GM13976 (cell line): ENCODE results near the gene NUDT2.
"Not testable (repeated sequence)": the region's sequence is repeated elsewhere in the genome, so short reads cannot be mapped to it uniquely, and the experiment has no call there.

Experiments
- DNase-seq: peaks from one replicate; pipeline ENCODE4 v3.0.0; 2012; ENCODE audit warnings: low spot score
- CTCF ChIP-seq: IDR thresholded peaks from 2 replicates; pipeline ENCODE4 v1.5.1; 2012; ENCODE audit warnings: borderline replicate concordance, mild to moderate bottlenecking; ENCODE audit not compliant: insufficient read depth; ENCODE audit errors: extremely low read depth, missing control alignments, control extremely low read depth
- in situ Hi-C: fragments of 300-500 bp; cut with MboI; formaldehyde crosslinking; loops from one replicate; pipeline ENCODE4 v1.12.0; 2022; ENCODE audit warnings: low sequenced_read_pairs, mixed read lengths, inconsistent platforms; ENCODE audit not compliant: unreplicated experiment

NUDT2 gene

GRCh38 chr9:34363619-34364351 is 34.4 kb downstream of the NUDT2 start:
- in situ Hi-C loops, result no loop called here
- no peak for TF ChIP-seq CTCF
- DNase-seq, result no peak

- in situ Hi-C loops, result no loop called here
- no peak for DNase-seq
- no peak for TF ChIP-seq CTCF
Measured at GRCh38 chr9:34365282-34365681, 35.9 kb downstream of the NUDT2 start.

- no peak for TF ChIP-seq CTCF
- in situ Hi-C loops, result no loop called here
- no peak for DNase-seq
Measured at GRCh38 chr9:34366365-34366764, 37.0 kb downstream of the NUDT2 start.

- in situ Hi-C loops, result not testable (repeated sequence)
Measured at GRCh38 chr9:34367751-34368410, 38.5 kb downstream of the NUDT2 start.

DNA sequence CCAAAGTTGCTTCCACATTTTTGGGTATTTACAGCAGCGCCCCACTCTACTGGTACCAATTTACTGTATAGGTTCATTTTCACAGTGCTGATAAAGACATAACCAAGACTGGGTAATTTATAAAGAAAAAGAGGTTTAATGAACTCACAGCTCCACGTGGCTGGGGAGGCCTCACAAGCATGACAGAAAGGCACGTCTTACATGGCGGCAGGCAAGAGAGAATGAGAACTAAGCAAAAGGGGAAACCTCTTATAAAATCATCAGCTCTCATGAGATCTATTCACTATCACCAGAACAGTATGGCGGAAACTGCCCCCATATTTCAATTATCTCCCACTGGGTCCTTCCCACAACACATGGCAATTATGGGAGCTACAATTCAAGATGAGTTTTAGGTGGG is 39.4 kb downstream of the NUDT2 start:
- in situ Hi-C loops, result not testable (repeated sequence)

More at GRCh38 chr9:34367751-34368410, 38.5 kb downstream of the NUDT2 start:
- DNase-seq, result not testable (repeated sequence)

GRCh38 chr9:34369636-34370035 is 40.3 kb downstream of the NUDT2 start:
- in situ Hi-C loops, result no loop called here
- TF ChIP-seq CTCF, result no peak
- no peak for DNase-seq

More for the DNA sequence above, 39.4 kb downstream of the NUDT2 start:
- DNase-seq, result not testable (repeated sequence)

DNA sequence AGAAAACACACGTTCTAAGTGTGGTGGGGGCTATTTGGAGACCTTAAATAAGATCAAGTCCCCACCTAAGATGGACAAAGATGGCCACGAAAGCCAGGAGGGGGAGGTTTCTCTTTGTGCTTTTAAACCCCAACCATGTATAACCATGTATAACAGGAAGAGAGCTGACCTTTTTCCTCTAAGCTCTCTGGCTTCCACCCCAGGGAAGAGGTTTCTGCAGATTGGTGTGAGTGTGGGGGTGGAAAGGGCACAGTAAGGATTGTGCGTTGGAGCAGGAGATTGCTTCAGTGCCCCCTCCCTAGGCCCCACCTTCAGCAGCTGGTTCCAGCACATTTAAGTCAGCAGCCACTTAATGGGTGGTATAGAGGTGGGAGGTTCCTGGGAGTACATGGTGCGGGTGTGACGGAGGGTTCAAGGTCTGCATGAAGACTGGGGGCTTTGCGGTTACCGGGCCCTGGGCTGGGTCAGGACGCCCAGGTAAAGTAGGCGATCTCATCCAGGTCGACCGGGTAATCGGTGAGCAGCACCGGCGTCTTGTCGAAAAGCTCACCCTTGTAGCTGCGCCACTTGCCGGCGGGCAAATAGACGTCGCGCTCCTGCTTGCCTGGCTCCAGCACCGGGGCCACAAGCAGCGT is 41.1 kb downstream of the NUDT2 start:
- in situ Hi-C loops, result no loop called here
- no peak for TF ChIP-seq CTCF
- no peak for DNase-seq
